ENCODE measurements around the gene RRP12. TPM values are rescaled to one million over a fixed set of nuclear protein-coding genes. Genes with fewer than 3 reads are reported as not detected.

The RRP12 gene
- total RNA-seq, 1 experiment from 2014 or later: 86.2 TPM

- no peak overlapping the region for H3K4me3 ChIP-seq (ENCODE audit: low read depth, low read length, poor library complexity, severe bottlenecking)
- POLR2A ChIA-PET (ENCODE audit: low non-redundant PET): interaction anchor here (0.8 kb wide), 1 partner anchor 809 kb away, joined by 5 read pairs; no protein-coding TSS in a partner anchor
- BruUV-seq (replicated peaks): no TSS peak
- H3K4me1 ChIP-seq (ENCODE audit: insufficient read depth, low read length, poor library complexity, severe bottlenecking): peaks cover 1% of the 10 kb centered on the region
- TF ChIP-seq EZH2 (IDR thresholded peaks at IDR 0.05; ENCODE audit: borderline replicate concordance, low read depth, low read length, poor library complexity, severe bottlenecking) (no peak), CTCF (conservative IDR thresholded peaks at IDR 0.05; ENCODE audit: low read depth, low read length) (no peak)
- intact Hi-C loops (cut with micrococcal nuclease; ENCODE audit: unreplicated experiment): loop anchor here (5.0 kb wide), 1 partner anchor 54 kb away; no protein-coding TSS in a partner anchor
- CTCF ChIA-PET: no interaction called here
- H3K27ac ChIP-seq (ENCODE audit: low read depth, low read length, poor library complexity, severe bottlenecking): no peak overlapping the region
- DNase-seq (ENCODE audit: low spot score): no peak
- no peaks in the 10 kb centered on the region for H3K27me3 ChIP-seq (replicated peaks; ENCODE audit: insufficient read depth, low read depth, low read length, poor library complexity)
- H3K9me3 ChIP-seq (ENCODE audit: low read depth, low read length, poor library complexity, severe bottlenecking): no peaks in the 10 kb centered on the region
- no peaks in the 10 kb centered on the region for H3K36me3 ChIP-seq (ENCODE audit: insufficient read depth, low read length, poor library complexity, severe bottlenecking)
These were observed 69.9 kb downstream of the RRP12 start for GRCh38 chr10:97331153-97331703.

GRCh38 chr10:97329766-97330165 is 71.4 kb downstream of the RRP12 start:
- TF ChIP-seq EZH2 (IDR thresholded peaks at IDR 0.05; ENCODE audit: borderline replicate concordance, low read depth, low read length, poor library complexity, severe bottlenecking): no peak
- TF ChIP-seq CTCF (conservative IDR thresholded peaks at IDR 0.05; ENCODE audit: low read depth, low read length): no peak
- DNase-seq (ENCODE audit: low spot score): no peak
- intact Hi-C loops (cut with micrococcal nuclease; ENCODE audit: unreplicated experiment): loop anchor here (5.0 kb wide), 1 partner anchor 52 kb away; no protein-coding TSS in a partner anchor
- Histone ChIP-seq H3K27me3 (replicated peaks; ENCODE audit: insufficient read depth, low read depth, low read length, poor library complexity) (no peaks in the 10 kb centered on the region), H3K27ac (ENCODE audit: low read depth, low read length, poor library complexity, severe bottlenecking) (no peak overlapping the region), H3K4me3 (ENCODE audit: low read depth, low read length, poor library complexity, severe bottlenecking) (no peak overlapping the region), H3K4me1 (ENCODE audit: insufficient read depth, low read length, poor library complexity, severe bottlenecking) (no peaks in the 10 kb centered on the region), H3K9me3 (ENCODE audit: low read depth, low read length, poor library complexity, severe bottlenecking) (no peaks in the 10 kb centered on the region), H3K36me3 (ENCODE audit: insufficient read depth, low read length, poor library complexity, severe bottlenecking) (no peaks in the 10 kb centered on the region)
- no TSS peak for BruUV-seq (replicated peaks)
- ChIA-PET CTCF (no interaction called here), POLR2A (ENCODE audit: low non-redundant PET) (no interaction called here)

DNA sequence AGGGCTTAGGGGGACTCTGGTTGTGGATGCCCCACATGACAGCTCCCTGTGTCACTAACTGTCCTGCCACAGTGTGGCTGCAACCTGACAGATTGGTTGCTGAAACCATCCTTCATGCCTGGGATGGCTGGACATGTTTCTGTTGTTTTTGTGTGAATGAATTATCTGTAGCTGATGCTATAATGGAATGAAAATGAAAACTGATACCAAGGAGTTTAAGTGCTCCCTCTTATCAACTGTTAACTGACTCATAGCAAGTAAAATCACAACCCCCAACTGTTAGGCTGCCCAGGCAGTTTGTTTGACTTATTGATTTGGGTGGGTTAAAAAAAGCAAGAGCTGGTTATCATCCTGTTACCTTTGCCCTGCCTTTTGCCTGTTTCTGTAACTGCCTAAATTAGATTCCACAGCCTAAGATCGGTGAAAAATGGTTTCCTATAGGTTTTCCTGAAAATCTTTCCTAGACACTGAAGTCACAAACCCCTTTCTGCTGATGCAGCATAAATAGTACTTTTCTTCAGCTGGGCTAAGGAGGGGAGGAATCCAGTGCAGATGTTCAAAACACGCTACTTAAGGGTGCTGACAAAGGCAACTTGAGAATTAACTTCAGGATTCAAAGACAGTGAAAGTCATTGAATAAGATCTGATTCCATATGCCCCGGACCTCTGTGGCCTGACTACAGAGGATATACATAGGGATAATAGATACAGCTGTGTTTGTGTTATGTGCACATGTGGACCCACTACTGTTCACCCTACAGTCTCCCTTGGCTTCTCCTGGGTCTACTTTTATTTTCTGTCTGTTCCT is 72.3 kb downstream of the RRP12 start:
- no peak for DNase-seq (ENCODE audit: low spot score)
- Histone ChIP-seq H3K9me3 (ENCODE audit: low read depth, low read length, poor library complexity, severe bottlenecking) (no peaks in the 10 kb centered on the region), H3K36me3 (ENCODE audit: insufficient read depth, low read length, poor library complexity, severe bottlenecking) (no peaks in the 10 kb centered on the region), H3K4me3 (ENCODE audit: low read depth, low read length, poor library complexity, severe bottlenecking) (no peak overlapping the region), H3K4me1 (ENCODE audit: insufficient read depth, low read length, poor library complexity, severe bottlenecking) (no peaks in the 10 kb centered on the region), H3K27me3 (replicated peaks; ENCODE audit: insufficient read depth, low read depth, low read length, poor library complexity) (no peaks in the 10 kb centered on the region), H3K27ac (ENCODE audit: low read depth, low read length, poor library complexity, severe bottlenecking) (no peak overlapping the region)
- BruUV-seq (replicated peaks): no TSS peak
- ChIA-PET POLR2A (ENCODE audit: low non-redundant PET) (no interaction called here), CTCF (no interaction called here)
- intact Hi-C loops (cut with micrococcal nuclease; ENCODE audit: unreplicated experiment): no loop called here
- TF ChIP-seq EZH2 (IDR thresholded peaks at IDR 0.05; ENCODE audit: borderline replicate concordance, low read depth, low read length, poor library complexity, severe bottlenecking) (no peak), CTCF (conservative IDR thresholded peaks at IDR 0.05; ENCODE audit: low read depth, low read length) (no peak)
